SKM-1 treated with dmso at 0.1 percent for 144 hours (cell line): ENCODE data around the gene ZNF248.
"Not testable (repeated sequence)": the region's sequence is repeated elsewhere in the genome, so short reads cannot be mapped to it uniquely, and the experiment has no call there.

Source experiments
- DNase-seq: peaks from one replicate; lab custom pipeline; 2025; ENCODE audit not compliant: unreplicated experiment; lab: John Stamatoyannopoulos, UW

Gene ZNF248

GRCh38 chr10:37857287-37858211 is at the start of gene ZNF248:
ZNF248 (minus strand) TSS chr10:37857610; CDS start chr10:37856310, 1,300 bp downstream.
- DNase-seq, result peak; percentile 55

DNA sequence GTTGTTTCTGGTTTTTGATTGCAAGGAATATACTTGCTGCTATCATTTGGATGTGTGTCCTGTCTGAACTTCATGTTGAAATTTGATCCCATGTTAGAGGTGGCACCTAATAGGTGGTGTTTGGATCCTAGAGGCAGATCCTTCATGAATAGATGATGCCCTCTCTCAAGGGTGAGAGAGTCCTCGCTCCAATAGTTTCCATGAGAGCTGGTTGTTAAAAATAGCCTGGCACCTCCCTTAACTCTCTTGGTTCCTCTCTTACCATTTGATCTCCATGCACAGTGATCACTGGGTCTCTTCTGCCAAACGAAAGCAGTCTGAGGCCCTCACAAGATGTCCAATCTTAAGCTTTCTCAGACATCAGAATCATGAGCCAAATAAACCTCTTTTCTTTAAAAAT is 49.0 kb upstream of the ZNF248 start:
- DNase-seq, result no peak

DNA sequence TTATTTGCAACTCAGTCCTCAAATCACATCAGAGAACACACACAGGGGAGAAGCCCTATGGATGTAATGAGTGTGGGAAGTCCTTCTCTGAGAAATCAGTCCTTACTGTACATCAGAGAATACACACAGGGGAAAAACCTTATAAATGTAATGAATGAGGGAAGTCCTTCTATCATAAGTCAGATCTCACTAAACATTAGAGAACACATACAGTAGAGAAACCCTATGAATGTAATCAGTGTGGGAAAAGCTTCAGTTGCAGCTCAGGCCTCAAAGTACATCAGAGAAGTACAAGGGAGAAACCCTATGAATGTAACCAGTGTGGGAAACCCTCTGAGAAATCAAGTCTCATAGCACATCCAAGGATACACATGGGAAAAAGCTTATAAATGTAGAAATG is 39.0 kb upstream of the ZNF248 start:
- DNase-seq, result no peak

DNA sequence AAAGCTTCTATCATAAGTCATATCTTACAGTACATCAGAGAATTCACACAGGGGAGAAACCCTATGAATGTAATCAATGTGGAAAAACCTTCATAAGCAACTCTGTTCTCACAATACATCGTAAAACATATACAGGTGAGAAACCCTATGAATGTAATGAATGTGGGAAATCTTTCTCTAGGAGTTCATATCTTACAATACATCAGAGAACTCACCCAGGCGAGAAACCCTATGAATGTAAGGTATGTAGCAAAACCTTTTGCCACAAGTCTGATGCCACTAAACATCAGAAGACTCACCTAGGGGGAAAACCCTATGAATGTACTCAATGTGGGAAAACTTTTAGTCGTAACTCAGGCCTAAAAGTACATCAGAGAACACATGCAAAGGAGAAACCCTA is 38.3 kb upstream of the ZNF248 start:
- no peak for DNase-seq

- no peak for DNase-seq
Observed at GRCh38 chr10:37885850-37886249, 28.4 kb upstream of the ZNF248 start.

- DNase-seq, result no peak
Observed at GRCh38 chr10:37872955-37873354, 15.5 kb upstream of the ZNF248 start.

DNA sequence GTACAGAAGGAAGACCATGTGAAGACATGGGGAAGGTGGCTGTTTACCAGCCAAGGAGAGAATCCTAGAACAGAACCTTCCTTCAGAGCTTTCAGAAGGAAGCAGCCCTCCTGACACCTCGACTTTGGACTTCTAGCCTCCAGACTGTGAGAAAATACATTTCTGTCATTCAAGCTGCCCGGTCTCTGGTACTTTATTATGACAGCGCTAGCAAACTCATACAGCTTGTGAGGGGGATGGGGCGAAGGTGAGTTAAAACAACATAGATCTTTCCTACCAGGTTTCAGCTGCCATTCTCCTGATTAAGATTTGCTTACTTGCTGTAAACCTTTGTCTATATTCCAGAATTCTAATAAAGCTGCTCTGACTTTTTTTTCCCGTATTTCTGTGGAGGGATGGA is 14.9 kb upstream of the ZNF248 start:
- DNase-seq, result no peak

- DNase-seq, result no peak
Observed at GRCh38 chr10:37871568-37872251, 14.3 kb upstream of the ZNF248 start.

DNA sequence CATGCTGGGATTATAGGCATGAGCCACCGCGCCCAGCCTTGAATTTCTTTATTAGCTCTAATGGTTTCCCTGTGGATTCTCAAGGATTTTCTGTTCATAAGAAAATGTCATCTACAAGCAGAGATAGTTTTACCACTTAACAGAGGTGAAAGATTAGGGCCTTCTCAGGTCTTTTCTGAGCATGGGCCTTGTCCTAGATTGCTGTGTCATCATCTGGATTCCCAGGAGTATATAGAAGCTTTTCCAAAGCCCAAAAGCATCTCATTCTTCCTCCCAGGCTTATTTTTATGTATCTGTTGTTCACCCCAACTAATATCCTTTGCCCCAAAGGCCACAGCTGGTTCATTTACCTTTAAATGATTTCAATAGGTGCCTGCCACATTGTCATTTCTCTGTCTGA is 13.7 kb upstream of the ZNF248 start:
- DNase-seq, result no peak

DNA sequence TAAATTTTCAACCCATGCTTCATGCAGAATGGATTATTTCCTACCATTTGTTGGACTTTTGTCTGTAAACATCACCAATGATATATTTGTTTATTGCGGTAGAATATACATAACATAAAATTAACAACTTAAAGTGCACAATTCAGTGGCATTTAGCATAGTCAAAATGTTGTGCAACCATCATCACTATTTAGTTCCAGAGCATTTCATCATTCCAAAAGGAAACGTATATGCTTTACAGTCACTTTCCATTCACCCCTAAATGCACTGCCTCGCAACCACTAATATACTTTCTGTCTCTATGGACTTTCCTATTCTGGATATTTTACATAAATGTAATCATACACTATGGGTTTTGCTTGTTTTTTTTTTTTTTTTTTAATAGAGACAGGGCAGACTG is 11.4 kb upstream of the ZNF248 start:
- DNase-seq, result no peak

DNA sequence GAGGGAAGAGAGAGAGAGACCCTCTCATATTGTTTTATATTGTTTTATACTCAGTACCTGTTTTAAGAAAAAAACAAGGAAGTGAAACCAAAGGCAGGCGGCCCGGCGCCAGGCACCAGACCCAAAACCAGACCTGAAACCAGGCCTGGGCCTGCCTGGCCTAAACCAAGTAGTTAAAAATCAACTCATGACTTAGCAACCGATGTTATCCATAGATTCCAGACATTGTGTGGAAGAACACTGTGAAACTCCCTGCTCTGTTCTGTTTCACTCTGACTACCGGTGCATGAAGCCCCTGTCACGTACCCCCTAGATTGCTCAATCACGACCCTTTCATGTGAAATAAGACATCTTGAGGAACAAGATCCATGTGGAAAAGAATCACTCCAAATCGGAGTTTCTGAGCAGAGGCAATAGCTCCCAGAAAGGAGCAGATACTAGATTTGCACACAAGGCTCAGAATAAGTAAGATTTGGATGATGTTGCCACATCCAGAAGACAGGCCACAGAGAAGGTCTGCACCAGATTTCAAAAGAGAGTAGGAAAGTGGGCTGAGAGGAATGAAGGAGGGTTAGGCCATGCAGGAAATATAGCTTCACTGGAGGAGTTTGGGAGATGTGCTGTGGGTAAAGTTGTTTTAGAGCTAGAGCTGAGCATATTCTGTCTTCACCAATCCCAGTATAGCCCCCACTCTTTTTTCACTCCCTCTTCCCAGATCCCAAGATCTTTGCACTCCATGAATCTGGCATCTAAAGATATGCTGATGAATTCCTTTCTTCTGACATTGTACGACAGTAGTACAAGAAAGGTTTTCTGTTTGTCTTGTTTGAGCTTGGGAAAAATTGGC is 8.8 kb upstream of the ZNF248 start:
- DNase-seq, result no peak

DNA sequence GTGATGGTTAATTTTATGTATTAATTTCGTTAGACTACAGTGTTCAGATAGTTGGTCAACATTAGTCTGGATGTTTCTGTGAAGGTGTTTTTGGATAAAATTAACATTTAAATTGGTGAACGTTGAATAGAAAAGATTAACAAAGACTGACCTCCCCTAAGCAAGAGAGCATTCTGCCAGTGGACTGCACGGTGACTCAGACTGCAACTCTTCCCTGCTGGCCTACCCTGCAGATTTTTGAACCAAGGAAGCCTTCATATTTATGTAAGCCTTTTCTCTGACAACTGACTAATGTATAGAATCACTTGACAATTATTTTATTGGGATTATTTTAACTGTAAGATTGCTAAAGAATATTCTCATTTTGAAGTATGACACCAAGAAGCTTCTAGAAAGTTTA is 7.9 kb upstream of the ZNF248 start:
- no peak for DNase-seq

GRCh38 chr10:37860494-37861190 is 3.2 kb upstream of the ZNF248 start:
- DNase-seq, result no peak

DNA sequence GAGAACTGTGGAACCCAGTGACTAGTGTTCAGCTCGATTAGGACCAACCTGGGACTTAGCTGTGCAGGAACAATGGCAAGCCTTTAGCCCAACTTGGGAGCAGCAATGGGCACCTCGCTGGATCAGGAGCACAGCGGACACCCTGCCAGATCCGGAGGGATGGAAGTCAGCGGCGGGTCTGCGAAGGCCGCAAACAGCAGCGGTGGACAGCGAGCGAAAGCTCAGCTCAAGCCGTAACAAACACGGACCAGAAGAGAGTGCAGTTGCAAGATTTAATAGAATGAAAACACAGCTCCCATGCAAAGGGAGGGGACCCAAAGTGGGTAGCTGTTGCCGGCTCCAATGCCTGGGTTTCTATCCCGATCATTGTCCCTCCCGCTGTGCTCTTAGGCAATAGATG is 1.9 kb upstream of the ZNF248 start:
- not testable (repeated sequence) for DNase-seq

- no peak for DNase-seq
Observed at GRCh38 chr10:37856881-37857286, 526 bp downstream of the ZNF248 start.

DNA sequence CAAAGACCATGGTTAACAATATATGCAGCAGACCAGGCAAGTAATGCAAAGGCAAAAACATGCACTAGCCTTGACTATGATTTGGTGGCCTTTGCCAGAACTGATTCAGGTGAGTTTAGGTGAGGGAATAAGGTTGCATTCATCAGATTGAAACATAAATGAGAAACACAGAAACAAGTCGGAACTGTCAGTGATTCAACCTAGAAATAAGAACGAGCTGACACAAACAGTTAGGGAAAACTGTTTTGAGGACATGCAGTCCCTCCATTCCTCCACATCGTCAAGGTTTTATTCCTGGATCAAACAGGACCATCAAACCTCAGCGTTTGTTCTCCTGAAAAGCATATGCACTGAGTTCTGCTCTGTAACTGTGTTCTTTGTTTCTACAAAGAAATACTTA is 1.8 kb downstream of the ZNF248 start:
- DNase-seq, result no peak

DNA sequence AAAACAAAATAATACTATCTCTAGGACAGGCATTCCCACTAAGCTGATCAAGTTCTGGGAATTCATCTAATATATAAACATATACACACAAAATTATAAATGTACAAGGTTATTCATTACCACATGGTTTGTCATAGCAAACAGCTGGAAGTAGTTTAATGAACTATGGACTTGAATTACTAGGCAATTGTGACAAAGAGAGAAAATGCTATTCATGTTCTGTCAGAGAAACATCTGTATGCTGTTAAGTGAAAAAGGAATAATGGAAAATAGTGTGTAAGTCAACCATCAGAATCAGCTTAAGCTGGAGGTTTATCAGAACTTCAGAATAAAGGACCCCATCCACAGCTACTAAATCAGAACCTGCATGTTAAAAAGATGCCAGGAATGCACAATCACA is 2.8 kb downstream of the ZNF248 start:
- no peak for DNase-seq

DNA sequence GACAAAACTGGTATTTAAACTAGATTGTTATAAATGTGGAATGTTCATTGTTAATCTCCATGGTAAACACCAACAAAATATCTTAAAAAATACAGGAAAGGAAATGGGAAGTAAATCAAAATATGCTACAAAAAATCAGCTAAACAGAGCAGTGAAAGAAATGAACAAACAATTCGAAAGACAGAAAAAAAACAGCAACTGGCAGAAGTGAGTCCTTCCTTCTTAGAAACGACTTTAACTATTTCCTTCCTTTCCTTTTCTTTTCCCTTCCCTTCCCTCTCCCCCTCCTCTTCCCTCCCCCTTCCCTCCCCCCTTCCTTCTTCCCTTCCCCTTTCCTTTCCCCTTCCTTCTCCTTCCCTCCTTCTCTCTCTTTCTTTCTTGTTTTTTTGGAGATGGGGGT is 12.8 kb downstream of the ZNF248 start:
- DNase-seq, result no peak

DNA sequence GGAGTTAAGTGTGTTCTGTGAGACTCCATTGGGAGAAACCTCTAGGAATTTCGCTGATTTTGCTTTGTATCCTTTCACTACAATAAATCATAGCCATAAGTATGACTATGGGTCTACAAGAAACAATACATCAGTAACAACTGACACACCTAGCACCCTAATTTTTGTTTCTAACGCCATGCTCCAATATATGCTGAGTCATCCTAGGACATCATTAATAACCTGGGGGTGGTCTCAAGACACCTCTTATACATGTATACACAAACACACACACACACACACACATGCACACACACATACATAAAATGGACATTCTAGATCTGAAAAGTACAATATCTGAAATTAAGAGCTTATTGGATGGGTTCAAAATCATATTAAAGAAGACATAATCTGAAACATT is 18.2 kb downstream of the ZNF248 start:
- no peak for DNase-seq

- DNase-seq, result no peak
Observed at GRCh38 chr10:37831495-37832333, 25.7 kb downstream of the ZNF248 start.
